T-helper 1 cell treated with Interleukin-12 subunit alpha and Interleukin-12 subunit beta and Interleukin-4 antibody, amounts not matched to agents 30 μg/mL and 1 μg/mL, for 36 hours (primary cell): Measurements from ENCODE around the gene SLC13A5.
A peak's percentile ranks its signal among the peaks of the same experiment; 100 is the strongest.
"Not testable (repeated sequence)": the region's sequence is repeated elsewhere in the genome, so short reads cannot be mapped to it uniquely, and the experiment has no call there.

Source experiments
- H3K27ac Mint-ChIP-seq: one replicate; pipeline ENCODE4 v1.8.0; 2021; ENCODE audit warnings: mild to moderate bottlenecking, mixed read lengths
- H3K27me3 Mint-ChIP-seq: one replicate; pipeline ENCODE4 v1.8.0; 2021; ENCODE audit warnings: low read depth, mixed read lengths
- H3K36me3 Mint-ChIP-seq: one replicate; pipeline ENCODE4 v1.8.0; 2021; ENCODE audit warnings: low read depth, mixed read lengths
- H3K4me1 Mint-ChIP-seq: one replicate; pipeline ENCODE4 v1.8.0; 2021; ENCODE audit warnings: low read depth, mixed read lengths
- H3K4me3 Mint-ChIP-seq: one replicate; pipeline ENCODE4 v1.8.0; 2021; ENCODE audit warnings: mild to moderate bottlenecking, moderate library complexity, mixed read lengths
- H3K9me3 Mint-ChIP-seq: one replicate; pipeline ENCODE4 v1.8.0; 2021; ENCODE audit warnings: mixed read lengths

SLC13A5 gene

DNA sequence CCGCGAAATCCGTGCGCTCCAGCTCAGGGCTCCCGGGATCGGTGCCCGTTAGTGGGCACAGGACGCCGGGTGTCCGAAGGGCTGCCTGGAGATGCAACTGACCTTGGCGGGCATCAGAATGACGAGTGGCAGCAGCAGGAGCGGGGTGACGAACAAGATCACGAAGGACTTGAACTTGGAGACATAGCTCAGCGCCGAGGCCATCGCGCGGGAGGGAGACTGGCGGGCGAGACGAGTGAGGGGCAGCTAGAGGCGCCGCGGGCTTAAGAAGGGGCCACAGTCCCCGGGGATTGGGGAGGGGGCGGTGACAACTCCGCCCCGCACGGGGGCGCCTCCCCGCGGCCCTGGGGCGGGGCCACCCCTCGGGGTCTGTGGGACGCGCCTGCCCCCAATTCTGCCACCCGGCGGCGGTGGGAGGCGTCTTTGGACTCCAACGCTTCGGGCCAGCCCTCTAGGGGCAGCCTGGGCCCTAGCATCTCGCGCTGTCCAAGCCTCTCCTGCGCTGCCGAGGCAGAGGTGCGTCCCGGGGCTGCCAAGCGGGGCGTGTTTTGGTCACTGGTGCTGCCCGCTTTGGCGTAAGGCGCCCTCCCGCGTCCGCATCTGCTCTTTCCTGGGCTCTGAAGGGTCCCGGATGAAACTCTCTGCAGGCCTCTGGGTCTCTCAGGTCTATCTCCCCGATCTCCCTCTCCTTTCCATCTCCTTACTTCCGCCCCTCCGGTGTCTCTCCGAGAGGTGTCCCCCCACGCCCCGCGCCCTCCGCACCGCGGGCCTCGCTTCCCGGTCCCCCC is at the start of gene SLC13A5:
Gene SLC13A5 (minus strand): TSS at position 240 of the 788 bp plus-strand sequence. CDS start 36 bp downstream, at position 204.
- H3K9me3 Mint-ChIP-seq = no peaks in the 10 kb centered on the region
- H3K4me1 Mint-ChIP-seq = peaks cover 6% of the 10 kb centered on the region
- no peaks in the 10 kb centered on the region for H3K36me3 Mint-ChIP-seq
- H3K27me3 Mint-ChIP-seq = peaks cover 59% of the 10 kb centered on the region
- H3K4me3 Mint-ChIP-seq = peak within 1 kb of the TSS; percentile 48
- no peak within 1 kb of the TSS for H3K27ac Mint-ChIP-seq

DNA sequence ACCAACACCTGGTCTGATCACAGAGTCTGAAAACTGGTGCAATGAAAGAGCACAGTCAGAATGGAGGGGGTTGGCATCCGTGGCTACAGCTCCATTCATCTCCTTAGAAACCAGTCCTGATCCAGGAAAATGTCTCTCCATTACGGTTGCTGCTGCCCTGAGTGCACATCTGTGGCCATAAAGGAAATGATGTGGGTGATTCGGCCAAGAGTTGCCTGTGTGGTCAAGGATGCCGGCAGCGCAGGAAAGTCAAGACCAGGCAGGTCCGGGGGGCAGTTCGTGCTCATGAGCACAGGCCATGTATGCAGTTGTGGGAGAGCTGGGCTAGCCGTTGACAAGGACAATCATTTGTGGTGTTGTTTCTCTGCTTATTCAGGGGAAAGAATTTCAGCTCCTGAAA is 48.6 kb upstream of the SLC13A5 start:
- peaks cover 19% of the 10 kb centered on the region for H3K9me3 Mint-ChIP-seq
- H3K4me3 Mint-ChIP-seq = no peak overlapping the region
- no peak overlapping the region for H3K27ac Mint-ChIP-seq
- H3K27me3 Mint-ChIP-seq = no peaks in the 10 kb centered on the region
- peaks cover 94% of the 10 kb centered on the region for H3K36me3 Mint-ChIP-seq
- peaks cover 59% of the 10 kb centered on the region for H3K4me1 Mint-ChIP-seq

DNA sequence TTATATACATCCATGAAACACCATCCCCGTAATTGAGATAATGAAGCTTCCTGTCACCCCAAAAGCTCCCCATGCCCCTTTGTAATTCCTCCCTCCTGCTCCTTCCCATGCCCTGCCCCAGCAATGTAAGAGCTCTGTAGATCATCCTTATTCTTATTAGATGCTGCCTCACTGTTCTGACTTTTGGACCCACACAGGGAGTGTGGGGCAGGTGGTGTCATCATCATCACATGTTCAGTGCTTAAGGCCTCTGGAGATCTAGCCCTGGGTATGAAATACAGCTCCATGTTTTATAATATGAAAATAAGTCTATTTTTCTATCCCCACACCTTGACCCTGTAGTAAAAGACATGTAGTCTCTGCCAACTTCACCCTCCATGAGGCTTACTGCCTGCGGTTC is 44.6 kb upstream of the SLC13A5 start:
- H3K4me3 Mint-ChIP-seq = peak overlapping the region; percentile 100
- no peaks in the 10 kb centered on the region for H3K9me3 Mint-ChIP-seq
- H3K27me3 Mint-ChIP-seq = no peaks in the 10 kb centered on the region
- H3K4me1 Mint-ChIP-seq = peaks cover 55% of the 10 kb centered on the region
- peak overlapping the region; percentile 75 for H3K27ac Mint-ChIP-seq
- H3K36me3 Mint-ChIP-seq = peaks cover 64% of the 10 kb centered on the region

DNA sequence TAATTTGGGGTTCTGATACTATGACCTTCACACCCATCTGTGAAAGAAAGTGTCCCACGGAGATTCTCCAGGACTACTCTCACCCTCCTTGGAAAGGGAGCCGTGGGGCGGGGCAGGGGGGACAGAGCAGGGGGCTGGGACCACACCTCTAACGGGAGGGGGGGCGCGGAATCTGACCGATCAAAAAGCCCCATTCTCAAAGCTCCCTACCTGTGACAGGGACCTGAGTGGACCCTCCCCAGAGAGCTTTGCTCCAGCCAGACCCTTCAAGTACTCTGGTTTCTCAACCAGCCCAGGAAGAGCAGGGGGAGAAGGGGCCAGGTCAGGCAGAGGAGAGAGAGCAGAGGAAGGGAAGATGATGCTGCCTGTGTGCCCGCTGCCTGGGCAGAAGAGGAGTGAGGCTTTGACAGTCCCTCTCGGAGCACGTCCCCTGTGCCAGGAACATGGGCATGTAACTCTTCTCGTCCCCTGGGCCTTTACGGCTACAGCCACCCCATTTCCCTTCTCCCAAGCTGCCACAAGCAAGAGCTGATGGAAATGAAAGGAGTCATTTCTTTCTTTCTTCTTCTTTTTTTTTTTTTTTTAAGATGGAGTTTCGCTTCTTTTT is 43.4 kb upstream of the SLC13A5 start:
- Mint-ChIP-seq H3K36me3 (peaks cover 52% of the 10 kb centered on the region), H3K27ac (peak overlapping the region; percentile 99), H3K9me3 (no peaks in the 10 kb centered on the region), H3K27me3 (no peaks in the 10 kb centered on the region), H3K4me3 (peak overlapping the region; percentile 100), H3K4me1 (peaks cover 56% of the 10 kb centered on the region)

DNA sequence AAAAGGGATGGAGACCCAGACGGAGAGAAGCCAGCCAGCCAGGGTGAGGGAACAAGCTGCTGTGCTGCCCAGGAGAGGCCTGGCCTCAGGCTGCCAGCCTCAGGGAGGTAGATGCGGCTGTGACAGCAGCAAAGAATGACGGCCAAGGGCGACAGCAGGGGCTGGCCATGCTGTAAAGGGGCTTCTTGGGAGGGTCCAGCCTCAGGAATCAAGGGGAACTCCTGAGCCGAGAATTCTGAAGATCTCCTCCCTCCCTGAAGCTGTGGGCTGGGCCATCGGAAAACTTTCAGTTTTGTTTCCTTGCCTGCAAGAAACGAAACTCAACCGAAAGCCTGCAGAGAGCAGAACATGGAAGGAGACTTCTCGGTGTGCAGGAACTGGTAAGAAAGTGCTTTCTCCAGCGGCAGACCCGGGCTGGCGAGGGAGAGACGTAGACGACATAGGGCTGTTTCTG is 42.6 kb upstream of the SLC13A5 start, which contains the start of gene XAF1:
Gene XAF1 (plus strand): TSS at position 316 of the 454 bp plus-strand sequence. CDS start 33 bp downstream, at position 349.
- H3K4me1 Mint-ChIP-seq = peaks cover 52% of the 10 kb centered on the region
- H3K27me3 Mint-ChIP-seq = no peaks in the 10 kb centered on the region
- peaks cover 44% of the 10 kb centered on the region for H3K36me3 Mint-ChIP-seq
- H3K4me3 Mint-ChIP-seq = peak within 1 kb of the TSS; percentile 100
- H3K27ac Mint-ChIP-seq = peak within 1 kb of the TSS; percentile 99
- H3K9me3 Mint-ChIP-seq = no peaks in the 10 kb centered on the region

DNA sequence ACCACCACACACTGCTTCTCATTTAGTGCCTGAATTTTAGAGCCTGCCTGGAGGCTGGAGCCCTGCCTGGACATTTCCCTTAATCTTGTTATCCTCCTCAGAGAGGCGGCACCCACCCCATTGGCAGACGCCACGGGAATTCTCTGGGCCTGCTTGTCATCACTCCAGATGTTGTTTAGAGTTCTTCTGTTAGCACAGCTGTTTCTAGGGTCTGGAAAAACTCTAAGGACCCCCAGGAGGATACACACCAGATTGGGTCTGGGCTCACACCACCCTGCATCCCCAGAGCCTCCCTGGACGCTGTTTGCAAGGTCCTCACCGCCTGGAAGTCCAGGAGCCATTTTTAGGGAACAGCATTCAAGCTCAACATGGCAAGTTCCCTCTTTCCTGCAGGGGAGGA is 42.1 kb upstream of the SLC13A5 start:
- Mint-ChIP-seq H3K27me3 (no peaks in the 10 kb centered on the region), H3K36me3 (peaks cover 39% of the 10 kb centered on the region), H3K4me1 (peaks cover 48% of the 10 kb centered on the region), H3K27ac (peak overlapping the region; percentile 99), H3K4me3 (peak overlapping the region; percentile 100), H3K9me3 (no peaks in the 10 kb centered on the region)

DNA sequence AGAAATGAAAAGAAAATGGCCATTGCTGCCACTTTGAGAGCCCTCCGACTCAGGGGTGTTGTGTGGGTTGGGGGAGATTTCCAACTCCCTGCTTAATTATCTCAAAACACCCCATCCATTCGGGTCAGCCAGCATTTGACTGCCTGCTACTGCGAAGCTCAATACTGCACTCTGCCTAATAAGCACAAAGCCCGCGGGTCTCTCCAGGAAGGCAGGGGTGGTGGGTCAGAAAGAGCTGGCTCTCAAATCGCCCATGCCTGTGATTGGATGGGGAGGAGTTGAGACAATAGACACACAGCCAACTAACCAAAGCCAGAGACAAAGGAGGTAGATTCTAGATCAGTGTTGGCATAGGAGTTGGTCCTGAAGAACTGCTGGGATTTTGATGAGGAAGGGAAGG is 40.4 kb upstream of the SLC13A5 start:
- H3K27me3 Mint-ChIP-seq = peaks cover 2% of the 10 kb centered on the region
- H3K9me3 Mint-ChIP-seq = no peaks in the 10 kb centered on the region
- H3K27ac Mint-ChIP-seq = peak overlapping the region; percentile 64
- peaks cover 38% of the 10 kb centered on the region for H3K4me1 Mint-ChIP-seq
- peak overlapping the region; percentile 9 for H3K4me3 Mint-ChIP-seq
- H3K36me3 Mint-ChIP-seq = peaks cover 24% of the 10 kb centered on the region

DNA sequence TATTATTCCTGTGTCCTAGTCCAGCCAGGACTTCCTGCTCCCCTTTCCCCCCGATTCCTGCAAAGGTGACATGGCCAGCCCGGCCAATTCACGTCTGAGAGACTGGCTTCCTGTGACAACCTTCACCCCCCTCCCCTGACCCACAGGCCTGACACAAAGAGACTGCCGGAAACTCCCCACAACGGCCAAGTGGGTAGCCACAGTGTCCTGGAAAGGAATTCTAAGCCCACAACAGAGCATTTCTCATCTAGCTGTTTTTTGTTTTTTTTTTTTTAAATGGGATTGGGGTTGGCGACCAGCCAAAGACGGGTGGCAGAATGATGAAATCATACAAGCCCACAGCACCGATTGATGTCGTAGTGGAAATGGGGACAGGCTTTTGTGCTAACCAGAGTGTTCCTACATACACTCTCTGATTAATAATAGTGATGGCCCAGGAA is 39.9 kb upstream of the SLC13A5 start:
- Mint-ChIP-seq H3K27me3 (peaks cover 5% of the 10 kb centered on the region), H3K4me3 (no peak overlapping the region), H3K27ac (peak overlapping the region; percentile 72), H3K9me3 (no peaks in the 10 kb centered on the region), H3K4me1 (peaks cover 33% of the 10 kb centered on the region), H3K36me3 (peaks cover 19% of the 10 kb centered on the region)

DNA sequence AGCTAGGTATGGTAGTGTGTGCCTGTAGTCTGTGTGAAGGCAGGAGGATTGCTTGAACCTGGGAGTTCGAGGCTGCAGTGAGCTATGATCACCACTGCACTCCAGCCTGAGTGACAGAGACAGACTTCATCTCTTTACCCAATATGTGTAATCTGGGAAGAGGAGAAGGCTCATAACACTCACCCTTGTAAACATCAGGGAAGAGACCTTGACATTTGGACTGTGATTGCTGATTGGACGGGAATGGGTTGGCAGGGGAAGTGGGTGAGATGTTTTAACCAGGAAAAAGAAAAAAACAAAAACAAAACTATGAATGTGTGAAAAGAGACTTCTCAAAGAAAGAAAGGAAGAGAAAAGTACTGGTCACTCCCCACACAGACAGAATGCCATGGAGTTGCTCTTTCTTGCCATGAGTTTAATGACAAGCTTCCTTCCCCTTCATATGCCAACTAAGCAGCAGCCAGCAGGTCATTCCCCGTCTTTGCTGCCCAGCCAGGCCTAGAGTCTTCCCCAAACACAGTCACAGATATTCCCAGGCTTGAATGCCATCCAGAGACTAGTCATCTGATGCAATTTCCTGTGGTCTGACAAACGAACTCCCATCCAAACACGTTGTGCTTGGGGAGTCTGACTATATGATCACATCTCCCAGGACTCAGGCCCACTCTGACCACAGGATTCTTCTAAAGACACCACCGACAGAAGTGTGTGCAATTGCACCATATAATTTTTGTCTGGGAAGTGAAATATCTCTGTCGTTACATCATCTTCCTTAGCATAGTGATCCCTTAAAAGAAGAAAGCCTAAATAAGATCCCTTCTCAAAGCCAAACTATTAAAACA is 39.1 kb upstream of the SLC13A5 start:
- Mint-ChIP-seq H3K9me3 (no peaks in the 10 kb centered on the region), H3K4me1 (peaks cover 27% of the 10 kb centered on the region), H3K4me3 (no peak overlapping the region), H3K27ac (peak overlapping the region; percentile 72), H3K36me3 (peaks cover 13% of the 10 kb centered on the region), H3K27me3 (peaks cover 8% of the 10 kb centered on the region)

DNA sequence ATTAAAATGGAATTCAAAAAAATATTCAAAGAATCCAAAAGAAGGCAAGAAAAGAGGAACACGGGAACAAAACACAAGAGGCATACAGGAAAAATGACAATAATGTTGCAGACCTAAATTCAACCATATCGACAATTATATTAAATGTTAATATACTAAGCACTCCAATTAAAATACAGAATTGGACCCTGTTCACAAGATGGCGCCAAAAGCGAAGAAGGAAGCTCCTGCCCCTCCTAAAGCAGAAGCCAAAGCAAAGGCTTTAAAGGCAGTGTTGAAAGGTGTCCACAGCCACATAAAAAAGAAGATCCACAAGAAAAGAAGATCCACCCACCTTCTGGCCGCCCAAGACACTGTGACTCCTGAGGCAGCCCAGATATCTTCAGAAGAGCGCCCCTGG is 36.4 kb upstream of the SLC13A5 start:
- peaks cover 26% of the 10 kb centered on the region for H3K27me3 Mint-ChIP-seq
- no peak overlapping the region for H3K27ac Mint-ChIP-seq
- H3K4me1 Mint-ChIP-seq = peaks cover 16% of the 10 kb centered on the region
- H3K36me3 Mint-ChIP-seq = no peaks in the 10 kb centered on the region
- no peak overlapping the region for H3K4me3 Mint-ChIP-seq
- H3K9me3 Mint-ChIP-seq = no peaks in the 10 kb centered on the region

DNA sequence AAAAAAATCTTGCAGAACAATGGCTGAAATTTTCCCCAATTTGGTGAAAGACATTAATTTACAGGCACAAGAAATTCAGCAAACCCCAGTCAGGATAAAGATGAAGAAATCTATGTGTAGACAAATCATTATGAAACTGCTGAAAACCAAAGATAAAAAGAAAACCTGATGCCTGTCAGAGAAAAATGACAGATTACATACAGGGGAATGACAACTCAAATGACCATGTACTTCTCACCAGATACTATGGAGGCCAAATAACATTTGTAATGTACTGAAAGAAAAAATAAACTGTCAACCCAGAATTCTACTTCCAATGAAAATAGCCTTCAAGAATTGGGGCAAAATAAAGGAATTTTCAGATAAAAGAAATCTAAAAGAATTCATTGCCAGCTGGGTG is 35.4 kb upstream of the SLC13A5 start:
- no peak overlapping the region for H3K27ac Mint-ChIP-seq
- H3K36me3 Mint-ChIP-seq = no peaks in the 10 kb centered on the region
- H3K4me3 Mint-ChIP-seq = no peak overlapping the region
- H3K27me3 Mint-ChIP-seq = peaks cover 35% of the 10 kb centered on the region
- H3K4me1 Mint-ChIP-seq = peaks cover 13% of the 10 kb centered on the region
- H3K9me3 Mint-ChIP-seq = no peaks in the 10 kb centered on the region

DNA sequence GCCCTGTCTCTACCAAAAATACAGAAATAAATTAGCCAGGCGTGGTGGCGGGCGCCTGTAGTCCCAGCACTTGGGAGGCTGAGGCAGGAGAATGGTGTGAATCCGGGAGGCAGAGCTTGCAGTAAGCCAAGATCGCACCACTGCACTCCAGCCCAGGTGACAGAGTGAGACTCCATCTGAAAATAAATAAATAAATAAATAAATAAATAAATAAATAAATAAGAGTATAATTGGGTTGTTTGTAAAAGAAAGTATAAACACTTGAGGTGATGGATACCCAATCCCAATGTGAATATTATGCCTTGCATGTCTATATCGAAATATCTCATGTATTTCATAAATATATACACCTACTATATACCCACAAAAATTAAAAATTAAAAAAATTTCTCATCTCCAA is 33.5 kb upstream of the SLC13A5 start:
- peaks cover 49% of the 10 kb centered on the region for H3K27me3 Mint-ChIP-seq
- H3K27ac Mint-ChIP-seq, H3K4me1 Mint-ChIP-seq, H3K36me3 Mint-ChIP-seq, H3K9me3 Mint-ChIP-seq, H3K4me3 Mint-ChIP-seq: not testable (repeated sequence)

DNA sequence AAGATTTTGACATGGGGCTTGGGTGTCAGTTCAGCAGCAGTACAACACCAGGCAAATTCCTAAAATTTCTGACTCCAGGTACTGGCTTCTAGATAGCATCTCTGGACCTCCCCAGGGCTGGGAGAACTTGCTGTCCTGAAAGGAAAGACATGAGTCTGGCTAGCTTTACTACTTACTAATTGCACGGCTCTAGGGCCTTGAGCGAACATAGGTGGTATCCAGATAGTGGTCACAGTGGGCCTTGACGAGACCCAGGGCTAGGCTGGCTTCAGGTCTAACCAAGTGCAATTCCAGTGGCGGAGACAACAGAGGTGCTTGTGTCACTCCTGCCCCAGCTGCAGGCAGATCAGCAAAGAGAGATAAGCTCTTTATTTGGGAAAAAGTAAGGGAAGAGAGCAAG is 16.4 kb upstream of the SLC13A5 start:
- Mint-ChIP-seq H3K27me3 (peaks cover 32% of the 10 kb centered on the region), H3K9me3 (no peaks in the 10 kb centered on the region), H3K27ac (no peak overlapping the region)

DNA sequence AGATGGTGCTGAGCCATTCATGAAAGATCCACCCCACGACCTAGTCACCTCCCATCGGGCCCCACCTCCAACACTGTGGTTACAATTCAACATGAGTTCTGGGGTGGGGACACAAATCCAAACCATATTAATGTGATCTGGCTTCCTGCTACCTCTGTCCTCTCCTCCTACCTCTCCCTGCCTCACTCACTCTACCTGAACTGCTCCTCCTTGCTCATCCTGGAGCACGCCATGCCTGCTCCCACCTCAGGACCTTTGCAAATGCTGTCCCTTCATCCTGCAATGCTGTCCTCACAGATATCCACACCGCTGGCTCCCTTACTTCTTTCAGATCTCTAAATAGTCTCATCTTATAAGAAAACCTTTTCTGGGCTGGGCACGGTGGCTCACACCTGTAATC is 10.8 kb upstream of the SLC13A5 start:
- Mint-ChIP-seq H3K27me3 (peaks cover 60% of the 10 kb centered on the region), H3K9me3 (no peaks in the 10 kb centered on the region), H3K4me3 (no peak overlapping the region), H3K4me1 (no peaks in the 10 kb centered on the region), H3K36me3 (no peaks in the 10 kb centered on the region), H3K27ac (no peak overlapping the region)

More for the DNA sequence above, 16.4 kb upstream of the SLC13A5 start:
- Mint-ChIP-seq H3K4me3 (no peak overlapping the region), H3K4me1 (no peaks in the 10 kb centered on the region), H3K36me3 (no peaks in the 10 kb centered on the region)
